GM12892 (cell line): ENCODE results near the gene RAPGEF5.

Source experiments
- POLR2A ChIP-seq: IDR thresholded peaks from 2 replicates; pipeline ENCODE4 v1.6.1; 2011; ENCODE audit warnings: low read depth, low read length, control low read depth
- POLR2AphosphoS5 ChIP-seq: IDR thresholded peaks from 2 replicates; pipeline ENCODE4 v1.6.1; 2011; ENCODE audit warnings: low read depth, low read length, control low read depth

GRCh38 chr7:22240904-22241571 lies 115.9 kb downstream of the RAPGEF5 start:
- TF ChIP-seq POLR2AphosphoS5 = no peak
- TF ChIP-seq POLR2A = no peak
